ENCODE results near the gene RHOJ. TPM values are rescaled to one million over a fixed set of nuclear protein-coding genes. Genes with fewer than 3 reads are reported as not detected.
"Not testable (repeated sequence)": the region's sequence is repeated elsewhere in the genome, so short reads cannot be mapped to it uniquely, and the experiment has no call there.

Gene RHOJ
- polyA plus RNA-seq (2011; rRNA removed) (62.7 and 71.4 TPM in 2 replicates), polyA minus RNA-seq (2011; rRNA and poly(A)+ RNA removed) (125 and 164 TPM in 2 replicates)

- ChIA-PET POLR2A (interaction anchor here (0.6 to 1.6 kb wide), 5 partner anchors 18 to 1270 kb away, joined by 3 to 5 read pairs (median 3); no protein-coding TSS in a partner anchor), CTCF (interaction anchor here (0.7 to 2.0 kb wide), 10 partner anchors 8 to 1088 kb away, joined by 3 to 11 read pairs (median 4); no protein-coding TSS in a partner anchor)
- DNase-seq (ENCODE audit: low read depth, low spot score), result no peak
- peak within 1 kb of the TSS; percentile 97 for H3K27ac ChIP-seq (ENCODE audit: low read depth, low read length)
- TF ChIP-seq CTCF (IDR thresholded peaks at IDR 0.05; ENCODE audit: low read depth, low read length), result no peak
- peak within 1 kb of the TSS; percentile 77 for H3K4me3 ChIP-seq (ENCODE audit: low read depth, low read length)
- no peaks in the 10 kb centered on the region for H3K27me3 ChIP-seq (ENCODE audit: control insufficient read depth, insufficient read depth, low read length)
- H3K9me3 ChIP-seq (ENCODE audit: control insufficient read depth, insufficient read depth, low read length), result no peaks in the 10 kb centered on the region
Observed at GRCh38 chr14:63204407-63205043, at the start of gene RHOJ. TSS of gene RHOJ (plus strand) at chr14:63204443. CDS start at chr14:63204870, 427 bp downstream.

GRCh38 chr14:63155511-63156185, 48.6 kb upstream of the RHOJ start:
- DNase-seq (ENCODE audit: low read depth, low spot score), result no peak
- TF ChIP-seq CTCF (IDR thresholded peaks at IDR 0.05; ENCODE audit: low read depth, low read length), result no peak
- Histone ChIP-seq H3K27ac (ENCODE audit: low read depth, low read length) (no peak overlapping the region), H3K27me3 (ENCODE audit: control insufficient read depth, insufficient read depth, low read length) (peaks cover 2% of the 10 kb centered on the region), H3K4me3 (ENCODE audit: low read depth, low read length) (no peak overlapping the region), H3K9me3 (ENCODE audit: control insufficient read depth, insufficient read depth, low read length) (no peaks in the 10 kb centered on the region)
- ChIA-PET CTCF (no interaction called here), POLR2A (no interaction called here)

- TF ChIP-seq CTCF (IDR thresholded peaks at IDR 0.05; ENCODE audit: low read depth, low read length), result no peak
- H3K27me3 ChIP-seq (ENCODE audit: control insufficient read depth, insufficient read depth, low read length), result peaks cover 2% of the 10 kb centered on the region
- no peak overlapping the region for H3K4me3 ChIP-seq (ENCODE audit: low read depth, low read length)
- no peak for DNase-seq (ENCODE audit: low read depth, low spot score)
- no peaks in the 10 kb centered on the region for H3K9me3 ChIP-seq (ENCODE audit: control insufficient read depth, insufficient read depth, low read length)
- no peak overlapping the region for H3K27ac ChIP-seq (ENCODE audit: low read depth, low read length)
- POLR2A ChIA-PET, result no interaction called here
- CTCF ChIA-PET, result no interaction called here
Observed at GRCh38 chr14:63157195-63157594, 47.0 kb upstream of the RHOJ start.

GRCh38 chr14:63163306-63163705, 40.9 kb upstream of the RHOJ start:
- no peak for DNase-seq (ENCODE audit: low read depth, low spot score)
- peaks cover 4% of the 10 kb centered on the region; the same call in 1 of the 2 replicates for H3K9me3 ChIP-seq (ENCODE audit: control insufficient read depth, insufficient read depth, low read length)
- H3K4me3 ChIP-seq (ENCODE audit: low read depth, low read length), result no peak overlapping the region
- CTCF ChIA-PET, result no interaction called here
- H3K27me3 ChIP-seq (ENCODE audit: control insufficient read depth, insufficient read depth, low read length), result no peaks in the 10 kb centered on the region
- H3K27ac ChIP-seq (ENCODE audit: low read depth, low read length), result no peak overlapping the region
- POLR2A ChIA-PET, result no interaction called here
- TF ChIP-seq CTCF (IDR thresholded peaks at IDR 0.05; ENCODE audit: low read depth, low read length), result no peak

GRCh38 chr14:63164108-63164683, 40.0 kb upstream of the RHOJ start:
- no peak overlapping the region for H3K27ac ChIP-seq (ENCODE audit: low read depth, low read length)
- H3K4me3 ChIP-seq (ENCODE audit: low read depth, low read length), result no peak overlapping the region
- ChIA-PET POLR2A (no interaction called here), CTCF (interaction anchor here (1.2 kb wide), 1 partner anchor 113 kb away, joined by 3 read pairs; no protein-coding TSS in a partner anchor)
- H3K27me3 ChIP-seq (ENCODE audit: control insufficient read depth, insufficient read depth, low read length), result no peaks in the 10 kb centered on the region
- H3K9me3 ChIP-seq (ENCODE audit: control insufficient read depth, insufficient read depth, low read length), result peaks cover 4% of the 10 kb centered on the region; the same call in 1 of the 2 replicates
- no peak for DNase-seq (ENCODE audit: low read depth, low spot score)
- TF ChIP-seq CTCF (IDR thresholded peaks at IDR 0.05; ENCODE audit: low read depth, low read length), result no peak

GRCh38 chr14:63165267-63165666, 39.0 kb upstream of the RHOJ start:
- H3K27me3 ChIP-seq (ENCODE audit: control insufficient read depth, insufficient read depth, low read length); H3K4me3 ChIP-seq (ENCODE audit: low read depth, low read length); CTCF ChIA-PET; DNase-seq (ENCODE audit: low read depth, low spot score); H3K27ac ChIP-seq (ENCODE audit: low read depth, low read length); H3K9me3 ChIP-seq (ENCODE audit: control insufficient read depth, insufficient read depth, low read length); POLR2A ChIA-PET: not testable (repeated sequence)
